B cell (primary cell): ENCODE results near the gene CACNA1D. TPM values are rescaled to one million over a fixed set of nuclear protein-coding genes. Genes with fewer than 3 reads are reported as not detected.

Experiments used
- ATAC-seq: fragments of 200-7000 bp; cut with Tn5 transposase; one replicate; pipeline ENCODE4 v1.10.0; 2021; ENCODE audit warnings: low read depth, mild to moderate bottlenecking, moderate number of reproducible peaks, moderate library complexity
- CTCF ChIA-PET: fragments of 350-600 bp; sonication (Branson Sonifier 250); formaldehyde crosslinking; loops from one replicate; lab custom pipeline; 2021; ENCODE audit warnings: antibody characterized with exemption, inconsistent platforms; lab: Charles Lee
- POLR2A ChIA-PET: fragments of 350-600 bp; sonication (Branson Sonifier 250); formaldehyde crosslinking; loops from one replicate; lab custom pipeline; 2021; ENCODE audit warnings: antibody characterized with exemption; lab: Charles Lee
- DNase-seq: peaks from one replicate; pipeline ENCODE4 v3.0.0; 2013
- H2AFZ ChIP-seq: 2 replicates; pipeline ENCODE4 v1.6.1; 2012; ENCODE audit warnings: mild to moderate bottlenecking, low read depth, low read length; ENCODE audit not compliant: insufficient read depth, poor library complexity, severe bottlenecking
- H3K27ac ChIP-seq, 2 donors: 1 replicate in 1 of 2; 2 replicates in 1 of 2; pipeline ENCODE4 v1.5.1; 2012 to 2013; ENCODE audit warnings: low read length in 2 of 2, mild to moderate bottlenecking in 2 of 2, moderate library complexity in 1 of 2
- H3K27me3 ChIP-seq, 4 experiments: fragments of 200-600 bp in 1 of 4; sonication (generic) in 1 of 4; replicated peaks in 1 of 4; 1 replicate in 2 of 4; 2 replicates in 2 of 4; pipeline versions ENCODE4 v1.6.1 to v1.7.0; 2013 to 2016; ENCODE audit warnings: low read length in 3 of 4, mild to moderate bottlenecking in 2 of 4, mixed read lengths in 1 of 4, moderate library complexity in 1 of 4; ENCODE audit not compliant: insufficient read depth in 4 of 4, control insufficient read depth in 3 of 4; ENCODE audit errors: control extremely low read depth in 1 of 4
- H3K36me3 ChIP-seq, 2 experiments: replicated peaks in 1 of 2; 1 replicate in 1 of 2; 2 replicates in 1 of 2; pipeline versions ENCODE4 v1.6.1 to v1.7.1; 2013; ENCODE audit warnings: low read length in 1 of 2; ENCODE audit not compliant: insufficient read depth in 2 of 2, control insufficient read depth in 1 of 2; ENCODE audit errors: control extremely low read depth in 1 of 2, extremely low read depth in 1 of 2
- H3K4me1 ChIP-seq, 2 donors: fragments of 200-600 bp in 1 of 2; sonication (generic) in 1 of 2; 1 replicate in 1 of 2; 2 replicates in 1 of 2; pipeline versions ENCODE4 v1.5.1 to v1.6.1; 2013 to 2017; ENCODE audit warnings: low read length in 2 of 2; ENCODE audit not compliant: control insufficient read depth in 2 of 2, insufficient read depth in 2 of 2
- H3K4me2 ChIP-seq: replicated peaks from 2 replicates; pipeline ENCODE3; 2012; ENCODE audit warnings: mild to moderate bottlenecking, low read depth, low read length; ENCODE audit not compliant: poor library complexity, severe bottlenecking
- H3K4me3 ChIP-seq, 5 experiments: fragments of 200-600 bp in 1 of 5; sonication (generic) in 1 of 5; 1 replicate in 3 of 5; 2 replicates in 2 of 5; pipeline versions ENCODE4 v1.5.1 to v1.7.0; 2011 to 2016; ENCODE audit warnings: low read length in 4 of 5, mild to moderate bottlenecking in 4 of 5, low read depth in 2 of 5, control low read depth in 1 of 5, moderate library complexity in 1 of 5; ENCODE audit not compliant: insufficient read depth in 1 of 5; ENCODE audit errors: control extremely low read depth in 1 of 5, extremely low read depth in 1 of 5
- H3K79me2 ChIP-seq: fragments of 200-600 bp; sonication (generic); one replicate; pipeline ENCODE4 v1.6.0; 2016; ENCODE audit warnings: low read length; ENCODE audit not compliant: control insufficient read depth, insufficient read depth
- H3K9ac ChIP-seq: fragments of 200-600 bp; sonication (generic); 2 replicates; pipeline ENCODE4 v1.6.1; 2017; ENCODE audit warnings: mild to moderate bottlenecking, low read length, moderate library complexity
- H3K9me3 ChIP-seq, 3 donors: one replicate each; pipeline versions ENCODE4 v1.6.1 to v1.7.1; 2013; ENCODE audit warnings: low read length in 2 of 3; ENCODE audit not compliant: control insufficient read depth in 2 of 3, insufficient read depth in 1 of 3; ENCODE audit errors: control extremely low read depth in 1 of 3
- H4K20me1 ChIP-seq: 2 replicates; pipeline ENCODE4 v1.6.0; 2012; ENCODE audit warnings: mild to moderate bottlenecking, low read length; ENCODE audit not compliant: insufficient read depth, control insufficient read depth, poor library complexity, severe bottlenecking
- H3K27ac Mint-ChIP-seq: one replicate; pipeline ENCODE4 v1.8.0; 2021; ENCODE audit warnings: mixed read lengths
- H3K27me3 Mint-ChIP-seq: one replicate; pipeline ENCODE4 v1.8.0; 2021; ENCODE audit warnings: mixed read lengths
- H3K4me1 Mint-ChIP-seq: one replicate; pipeline ENCODE4 v1.8.0; 2021; ENCODE audit warnings: mixed read lengths
- H3K4me3 Mint-ChIP-seq: one replicate; pipeline ENCODE4 v1.8.0; 2021; ENCODE audit warnings: mixed read lengths
- H3K9me3 Mint-ChIP-seq: one replicate; pipeline ENCODE4 v1.8.0; 2022; ENCODE audit warnings: mixed read lengths; ENCODE audit not compliant: insufficient read depth
- CTCF ChIP-seq: fragments of 200-600 bp; IDR thresholded peaks from one replicate; pipeline ENCODE4 v1.8.0; 2022; ENCODE audit warnings: antibody characterized with exemption, mild to moderate bottlenecking
- EZH2 ChIP-seq: IDR thresholded peaks from 2 replicates; pipeline ENCODE4 v1.6.1; 2012; ENCODE audit warnings: borderline replicate concordance, low read depth, mild to moderate bottlenecking, moderate library complexity, low read length; ENCODE audit not compliant: insufficient read depth, poor library complexity, severe bottlenecking
- WGBS: methylation state at CpG from one replicate; pipeline ENCODE4 v1.1.5; 2013; ENCODE audit warnings: missing lambda C conversion rate; ENCODE audit not compliant: insufficient coverage; 5-methylcytosine and 5-hydroxymethylcytosine counted together
- intact Hi-C: fragments of 100-400 bp; cut with micrococcal nuclease; formaldehyde crosslinking; loops from one replicate; pipeline ENCODE4 v1.10.0; 2022
- polyA plus RNA-seq: library from polyadenylated mRNA; depleted of rRNA; stranded (reverse); fragments of >200 nt; gene quantifications from 2 replicates; pipeline ENCODE4 v1.2.3, GENCODE V29; 2012
- total RNA-seq, 2 donors: library from RNA; stranded (reverse); fragments of 120-200 nt in 1 of 2; gene quantifications; 1 replicate in 1 of 2; 2 replicates in 1 of 2; pipeline versions ENCODE4 v1.2.3 to v1.2.4, GENCODE V29; 2013 to 2022

CACNA1D gene
- total and polyA plus RNA-seq, 2 donors (not counting 1 experiment from before 2014, with no cell fraction given): 0.06 to 0.07 TPM

GRCh38 chr3:53489787-53490458 lies 4.5 kb upstream of the CACNA1D start:
- no peak overlapping the region for H3K27ac Mint-ChIP-seq

More at GRCh38 chr3:53489787-53490458, 4.5 kb upstream of the CACNA1D start:
- ATAC-seq: no peak
- POLR2A ChIA-PET: no interaction called here
- Mint-ChIP-seq H3K4me1 (peaks cover 3% of the 10 kb centered on the region), H3K4me3 (no peak overlapping the region), H3K27me3 (peaks cover 26% of the 10 kb centered on the region), H3K9me3 (no peaks in the 10 kb centered on the region)
- WGBS: 59% methylated on average over 5 of the region's 7 CpGs
- CTCF ChIA-PET: no interaction called here
- intact Hi-C loops: no loop called here
- no peak for TF ChIP-seq EZH2
- no peak for TF ChIP-seq CTCF
- H3K27me3 ChIP-seq: peaks cover 0 to 25% (median 9%) of the 10 kb centered on the region in 4 experiments
- no peak overlapping the region for H3K27ac ChIP-seq
- H3K36me3 ChIP-seq: no peaks in the 10 kb centered on the region
- no peak overlapping the region for H3K9ac ChIP-seq
- no peak for DNase-seq
- H3K9me3 ChIP-seq: no peaks in the 10 kb centered on the region
- no peaks in the 10 kb centered on the region for H4K20me1 ChIP-seq
- no peak overlapping the region for H2AFZ ChIP-seq
- H3K4me1 ChIP-seq: peaks cover 5 to 9% of the 10 kb centered on the region in 2 donors
- H3K4me3 ChIP-seq: no peak overlapping the region
- H3K79me2 ChIP-seq: no peaks in the 10 kb centered on the region
- H3K4me2 ChIP-seq: no peak overlapping the region
